Hematopoietic multipotent progenitor cell treated with erythropoietin and hydrocortisone succinate and interleukin-3 and kit ligand, for 8 days (in vitro differentiated cells): Measurements from ENCODE around the gene IGSF23.
A peak's percentile ranks its signal among the peaks of the same experiment; 100 is the strongest.
"Not testable (repeated sequence)": the region's sequence is repeated elsewhere in the genome, so short reads cannot be mapped to it uniquely, and the experiment has no call there.

Experiments used
- DNase-seq: peaks from one replicate; pipeline ENCODE4 v3.0.0-alpha.2; 2015

Gene IGSF23

GRCh38 chr19:44614313-44614712 is 950 bp downstream of the IGSF23 start:
- no peak for DNase-seq

- DNase-seq: no peak
Measured at GRCh38 chr19:44615863-44616247, 2.5 kb downstream of the IGSF23 start.

- no peak for DNase-seq
Measured at GRCh38 chr19:44617110-44617880, 3.9 kb downstream of the IGSF23 start.

GRCh38 chr19:44618640-44619357 is 5.4 kb downstream of the IGSF23 start:
- DNase-seq: no peak

- DNase-seq: no peak
Measured at GRCh38 chr19:44620667-44621066, 7.3 kb downstream of the IGSF23 start.

DNA sequence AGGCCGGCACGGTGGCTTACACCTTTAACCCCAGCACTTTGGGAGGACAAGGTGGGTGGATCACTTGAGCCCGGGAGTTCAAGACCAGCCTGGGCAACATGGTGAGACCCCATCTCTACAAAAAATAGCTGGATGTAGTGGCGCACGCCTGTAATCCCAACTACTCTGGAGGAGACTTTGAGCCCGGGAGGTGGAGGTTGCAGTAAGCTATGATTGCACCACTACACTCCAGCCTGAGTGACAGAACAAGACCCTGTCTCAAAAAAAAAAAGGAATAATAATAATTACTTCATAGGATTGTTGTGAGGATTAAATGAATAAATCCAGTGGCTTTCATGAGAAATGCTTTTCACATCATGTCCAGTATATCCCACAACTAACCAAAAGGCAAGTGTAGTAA is 8.0 kb downstream of the IGSF23 start:
- no peak for DNase-seq

GRCh38 chr19:44623080-44623479 is 9.7 kb downstream of the IGSF23 start:
- no peak for DNase-seq

GRCh38 chr19:44623626-44624025 is 10.3 kb downstream of the IGSF23 start:
- DNase-seq: no peak

GRCh38 chr19:44624840-44625354 is 11.5 kb downstream of the IGSF23 start:
- no peak for DNase-seq

GRCh38 chr19:44625637-44626036 is 12.3 kb downstream of the IGSF23 start:
- not testable (repeated sequence) for DNase-seq

DNA sequence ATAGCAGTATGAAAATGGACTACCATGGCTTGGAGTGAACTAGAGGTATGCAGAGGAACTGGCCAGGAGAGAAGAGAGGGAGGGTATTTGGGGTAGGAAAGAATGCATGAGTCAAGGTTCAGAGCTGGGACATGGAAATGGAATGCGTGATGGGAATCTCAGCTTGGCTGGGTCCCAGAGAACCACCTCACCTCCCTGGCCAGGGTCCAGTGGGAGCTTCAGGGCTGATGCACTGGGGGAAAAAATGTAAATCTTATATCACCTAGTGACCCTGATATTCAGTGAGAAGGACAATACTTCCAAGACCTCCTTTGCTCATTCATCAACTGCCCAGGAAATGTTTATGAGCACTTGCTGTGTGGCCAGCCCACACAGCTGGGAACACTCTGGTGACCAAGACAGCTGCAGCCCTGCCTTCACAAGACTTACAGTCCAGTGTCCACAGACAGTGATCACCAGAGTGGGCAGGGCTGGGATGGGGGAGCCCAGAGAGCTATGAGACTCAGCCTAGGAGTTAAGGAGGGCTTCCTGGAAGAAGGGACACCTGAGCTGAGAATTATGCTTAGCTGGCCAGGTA is 12.8 kb downstream of the IGSF23 start:
- DNase-seq: no peak

- DNase-seq: no peak
Measured at GRCh38 chr19:44627631-44628030, 14.3 kb downstream of the IGSF23 start.

DNA sequence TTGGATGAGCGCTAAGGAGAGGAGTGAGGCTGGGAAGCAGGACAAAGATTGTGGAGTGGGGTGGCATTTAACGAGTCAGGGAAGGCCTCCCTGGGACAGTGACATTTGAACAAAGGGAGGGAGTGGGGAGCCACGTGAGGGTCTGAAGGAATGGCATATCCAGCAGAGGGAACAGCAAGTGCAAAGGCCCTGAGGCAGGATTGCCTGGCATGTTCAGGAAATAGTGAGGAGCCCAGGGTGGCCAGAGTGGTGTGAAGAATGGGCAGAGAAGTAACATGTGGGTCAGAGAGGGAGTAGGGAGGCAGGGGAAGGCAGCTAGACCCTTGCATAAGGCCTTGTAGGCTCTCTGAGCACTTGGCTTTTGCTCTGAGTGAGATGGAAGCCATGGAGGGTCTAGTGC is 15.4 kb downstream of the IGSF23 start:
- no peak for DNase-seq

- peak; percentile 16 for DNase-seq
Measured at GRCh38 chr19:44631611-44632010, 18.2 kb downstream of the IGSF23 start.

- DNase-seq: not testable (repeated sequence)
Measured at GRCh38 chr19:44634058-44634457, 20.7 kb downstream of the IGSF23 start.

DNA sequence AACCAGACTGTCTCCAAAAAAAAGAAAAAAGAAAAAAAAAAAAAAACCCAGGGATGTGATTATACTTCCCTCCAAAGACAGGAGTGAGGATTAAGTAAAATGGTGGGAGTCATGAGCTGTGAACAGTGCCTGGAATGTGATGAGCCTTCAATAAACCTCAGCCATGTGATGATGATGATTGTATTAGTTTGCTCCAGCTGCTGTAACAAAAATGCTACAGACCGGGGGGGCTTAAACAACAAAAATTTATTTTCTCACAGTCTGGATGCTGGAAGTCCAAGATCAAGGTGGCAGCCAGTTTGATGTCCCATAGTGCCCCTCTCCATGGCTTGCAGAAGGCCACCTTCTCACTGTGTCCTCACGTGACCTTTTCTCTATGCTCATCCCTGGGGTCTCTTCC is 21.4 kb downstream of the IGSF23 start:
- DNase-seq: no peak

DNA sequence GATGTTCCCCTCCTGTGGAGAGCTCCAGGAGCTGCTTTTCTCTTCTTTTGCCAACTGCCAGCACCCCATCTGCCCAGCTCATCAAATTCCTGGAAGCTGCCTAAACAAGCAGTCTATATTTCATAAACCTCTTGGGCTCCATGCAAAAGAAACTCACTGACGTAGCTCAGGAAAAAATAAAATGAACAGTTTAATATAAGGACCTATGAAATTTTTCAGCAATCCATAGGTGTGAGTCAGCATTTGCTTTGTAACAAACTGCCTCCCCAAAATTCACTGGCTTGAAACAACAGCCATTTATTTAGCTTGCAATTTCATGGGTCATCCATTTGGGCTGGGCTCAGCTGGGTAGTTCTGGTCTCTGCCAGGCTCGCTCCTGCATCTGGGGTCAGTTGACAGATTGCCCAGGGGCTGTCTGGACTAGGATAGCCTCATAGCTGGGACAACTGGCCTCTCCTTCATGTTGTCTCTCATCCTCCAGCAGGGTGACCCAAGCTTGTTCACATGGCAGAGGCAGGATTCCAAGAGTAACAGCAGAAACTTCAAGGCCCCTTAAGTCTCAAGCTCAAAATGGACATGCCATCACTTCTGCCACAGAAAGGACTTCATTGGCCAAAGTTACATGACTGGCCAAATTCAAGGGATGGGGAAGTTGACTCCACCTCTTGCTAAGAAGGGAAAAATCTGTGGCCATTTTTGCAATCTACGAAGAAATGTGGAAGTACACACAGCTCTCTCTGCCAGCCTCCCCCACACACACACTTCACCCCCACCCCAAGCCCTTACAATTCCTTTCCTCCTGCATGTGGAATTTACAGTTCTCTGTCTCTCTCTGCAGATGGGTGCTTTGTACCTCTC is 22.4 kb downstream of the IGSF23 start:
- DNase-seq: no peak

- DNase-seq: no peak
Measured at GRCh38 chr19:44636439-44637389, 23.4 kb downstream of the IGSF23 start.

DNA sequence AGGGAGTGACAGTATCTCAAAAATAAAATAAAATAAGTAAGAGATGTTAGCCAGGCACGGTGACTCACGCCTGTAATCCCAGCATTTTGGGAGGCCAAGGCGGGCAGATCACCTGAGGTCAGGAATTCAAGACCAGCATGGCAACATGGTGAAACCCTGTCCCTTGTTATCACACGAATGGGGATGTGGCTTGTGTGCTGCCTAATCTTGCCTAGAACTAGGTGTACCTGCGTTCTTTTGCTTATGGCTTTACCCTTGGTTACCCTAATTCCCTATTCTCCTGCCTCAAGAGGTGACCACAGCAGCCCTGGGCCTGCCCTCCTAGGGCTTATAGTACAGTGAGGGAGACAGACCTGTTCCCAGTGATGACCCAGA is 24.0 kb downstream of the IGSF23 start:
- no peak for DNase-seq

DNA sequence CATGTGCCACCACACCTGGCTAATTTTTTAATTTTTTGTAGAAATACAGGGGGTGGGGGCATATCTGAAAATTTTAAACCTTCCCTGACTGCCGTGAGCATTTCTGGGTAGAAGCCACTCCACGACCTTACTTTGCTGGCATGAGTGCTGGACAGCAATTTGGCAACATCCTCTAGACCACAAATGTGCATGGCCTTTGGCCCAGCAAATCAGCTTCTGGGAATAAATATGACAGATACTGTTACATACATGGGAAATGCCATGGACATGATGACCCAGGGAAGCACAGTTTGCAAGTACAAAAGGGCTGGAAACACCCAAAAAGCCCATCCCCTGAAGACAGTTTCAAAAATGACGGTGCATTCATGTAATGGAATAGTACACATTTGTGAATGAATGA is 27.2 kb downstream of the IGSF23 start:
- no peak for DNase-seq

DNA sequence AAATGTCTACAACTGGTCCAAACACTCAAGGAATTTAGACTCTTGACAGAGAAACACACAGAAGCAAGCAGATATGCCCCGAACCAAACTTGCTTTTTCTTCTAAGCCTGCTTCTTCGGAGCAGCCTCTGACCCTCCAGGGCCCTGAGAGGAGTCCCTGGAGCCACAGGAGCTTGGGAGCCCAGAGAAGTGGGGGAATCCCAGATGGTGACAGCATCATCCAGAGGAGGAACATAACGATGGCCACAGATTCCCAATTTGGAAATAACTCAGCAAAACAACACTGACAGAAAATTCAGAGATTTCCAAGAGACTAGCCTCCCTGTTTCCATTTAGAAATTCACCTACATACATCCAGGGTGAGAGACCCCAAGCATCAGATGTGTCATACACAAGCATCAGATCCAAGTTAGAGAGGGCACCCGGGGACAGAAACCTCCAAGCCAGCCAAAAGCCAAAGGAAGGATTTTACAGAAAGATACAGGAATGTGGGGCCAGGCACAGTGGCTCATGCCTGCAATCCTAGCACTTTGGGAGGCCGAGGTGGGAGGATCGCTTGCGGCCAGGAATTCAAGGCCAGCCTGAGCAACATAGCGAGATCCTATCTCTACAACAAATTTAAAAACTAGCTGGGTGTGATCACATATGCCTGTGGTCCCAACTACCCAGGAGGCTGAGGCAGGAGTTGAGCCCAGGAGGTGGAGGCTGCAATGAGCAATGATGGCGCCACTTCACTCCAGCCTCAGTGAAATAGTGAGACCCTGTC is 28.3 kb downstream of the IGSF23 start:
- DNase-seq: no peak
